ENCODE results near the gene SMTNL2. TPM values are rescaled to one million over a fixed set of nuclear protein-coding genes. Genes with fewer than 3 reads are reported as not detected.
A peak's percentile ranks its signal among the peaks of the same experiment; 100 is the strongest.
"Not testable (repeated sequence)": the region's sequence is repeated elsewhere in the genome, so short reads cannot be mapped to it uniquely, and the experiment has no call there.

SMTNL2 gene
- total RNA-seq, 1 donor: not detected

- Histone ChIP-seq H3K9me3 (ENCODE audit: low read depth, low read length) (no peaks in the 10 kb centered on the region), H3K27ac (ENCODE audit: low read depth, low read length) (no peak overlapping the region), H2AFZ (ENCODE audit: low read length) (no peak overlapping the region), H3K79me2 (ENCODE audit: insufficient read depth, low read length) (no peaks in the 10 kb centered on the region), H4K20me1 (ENCODE audit: insufficient read depth, low read length) (no peaks in the 10 kb centered on the region), H3K4me1 (ENCODE audit: insufficient read depth, low read length) (no peaks in the 10 kb centered on the region), H3K27me3 (ENCODE audit: insufficient read depth, low read length) (peaks cover 48% of the 10 kb centered on the region), H3K4me2 (ENCODE audit: insufficient read depth, low read length) (no peak overlapping the region), H3K4me3 (ENCODE audit: insufficient read depth, low read length) (no peak overlapping the region), H3K36me3 (ENCODE audit: insufficient read depth, low read length) (no peaks in the 10 kb centered on the region)
- peak; percentile 69 for DNase-seq (ENCODE audit: insufficient read length, low spot score, missing footprints)
- no peak for TF ChIP-seq CTCF (IDR thresholded peaks at IDR 0.05; ENCODE audit: extremely low read depth, low read depth, low read length)
These were observed 52.3 kb downstream of the SMTNL2 start for GRCh38 chr17:4636474-4637100.

DNA sequence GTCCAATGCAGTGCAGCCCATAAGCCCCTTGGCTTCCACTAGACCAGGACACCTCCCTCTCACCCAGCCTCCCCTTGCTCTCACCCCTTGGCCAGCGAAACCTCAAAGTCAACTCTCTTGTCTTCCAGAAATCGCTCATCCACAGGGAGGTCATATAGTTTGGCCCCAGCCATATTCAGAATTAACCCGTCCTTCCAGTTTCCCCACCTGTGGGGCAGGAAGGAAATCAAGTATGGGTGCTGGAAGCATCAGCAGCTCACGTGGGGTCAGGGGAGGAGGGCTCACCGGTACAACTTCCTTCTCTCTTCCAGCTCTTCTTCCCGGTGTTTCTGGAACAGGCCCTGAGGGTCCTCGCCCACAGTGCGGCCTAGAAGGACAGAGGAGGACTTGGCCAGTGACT, 54.4 kb downstream of the SMTNL2 start:
- H3K27ac ChIP-seq (ENCODE audit: low read depth, low read length); H3K4me2 ChIP-seq (ENCODE audit: insufficient read depth, low read length): not testable (repeated sequence)

DNA sequence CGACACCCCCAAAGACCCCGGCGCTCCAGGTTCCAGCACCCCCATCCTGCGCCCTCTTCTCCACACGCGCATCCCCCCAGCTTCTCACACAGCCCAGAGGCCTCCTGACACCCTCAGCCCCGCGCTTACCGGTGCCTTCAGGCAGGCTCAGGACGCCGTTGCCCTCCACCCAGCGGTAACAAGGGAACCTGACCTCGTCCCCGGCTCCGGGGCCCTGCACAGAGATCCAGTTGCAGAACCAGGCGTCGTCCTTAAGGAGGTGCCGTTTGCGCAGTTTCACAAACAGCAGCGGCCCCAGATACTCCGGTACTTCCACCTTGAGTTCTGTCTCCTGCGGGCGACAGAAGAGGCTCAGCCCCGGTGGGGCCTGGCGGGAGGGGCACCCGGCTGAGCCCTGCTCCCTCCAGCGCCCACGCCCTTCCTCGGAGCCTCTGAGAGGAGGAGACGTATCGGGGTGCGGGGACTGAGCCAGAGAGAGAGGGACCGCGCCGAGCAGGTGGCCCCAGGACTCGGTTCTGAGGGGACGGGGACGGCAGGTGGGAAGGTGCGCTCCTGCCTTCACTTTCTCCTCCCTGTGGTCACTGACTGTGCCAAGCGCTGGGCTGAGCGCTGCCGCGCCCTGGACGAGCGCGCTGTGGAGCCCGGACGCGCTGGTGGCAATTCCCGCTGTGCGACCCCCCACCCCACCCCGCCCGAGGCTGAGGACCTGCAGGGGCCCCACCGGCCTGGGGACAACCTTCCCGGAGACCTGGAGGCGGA, 55.2 kb downstream of the SMTNL2 start:
- H4K20me1 ChIP-seq (ENCODE audit: insufficient read depth, low read length); H3K36me3 ChIP-seq (ENCODE audit: insufficient read depth, low read length); DNase-seq (ENCODE audit: insufficient read length, low spot score, missing footprints); H3K9me3 ChIP-seq (ENCODE audit: low read depth, low read length); H3K79me2 ChIP-seq (ENCODE audit: insufficient read depth, low read length); H2AFZ ChIP-seq (ENCODE audit: low read length); H3K4me3 ChIP-seq (ENCODE audit: insufficient read depth, low read length); H3K4me1 ChIP-seq (ENCODE audit: insufficient read depth, low read length); H3K27ac ChIP-seq (ENCODE audit: low read depth, low read length); H3K4me2 ChIP-seq (ENCODE audit: insufficient read depth, low read length): not testable (repeated sequence)
- peaks cover 74% of the 10 kb centered on the region for H3K27me3 ChIP-seq (ENCODE audit: insufficient read depth, low read length)

More for the DNA sequence above, 54.4 kb downstream of the SMTNL2 start:
- H2AFZ ChIP-seq (ENCODE audit: low read length); H3K36me3 ChIP-seq (ENCODE audit: insufficient read depth, low read length); DNase-seq (ENCODE audit: insufficient read length, low spot score, missing footprints); H3K4me3 ChIP-seq (ENCODE audit: insufficient read depth, low read length); H3K79me2 ChIP-seq (ENCODE audit: insufficient read depth, low read length); H3K4me1 ChIP-seq (ENCODE audit: insufficient read depth, low read length); H4K20me1 ChIP-seq (ENCODE audit: insufficient read depth, low read length); H3K9me3 ChIP-seq (ENCODE audit: low read depth, low read length): not testable (repeated sequence)
- peaks cover 68% of the 10 kb centered on the region for H3K27me3 ChIP-seq (ENCODE audit: insufficient read depth, low read length)

- not testable (repeated sequence) for H3K36me3 ChIP-seq (ENCODE audit: insufficient read depth, low read length); H4K20me1 ChIP-seq (ENCODE audit: insufficient read depth, low read length); H3K4me3 ChIP-seq (ENCODE audit: insufficient read depth, low read length); H2AFZ ChIP-seq (ENCODE audit: low read length); DNase-seq (ENCODE audit: insufficient read length, low spot score, missing footprints); H3K4me2 ChIP-seq (ENCODE audit: insufficient read depth, low read length); H3K27ac ChIP-seq (ENCODE audit: low read depth, low read length); H3K4me1 ChIP-seq (ENCODE audit: insufficient read depth, low read length); H3K9me3 ChIP-seq (ENCODE audit: low read depth, low read length); H3K79me2 ChIP-seq (ENCODE audit: insufficient read depth, low read length)
- H3K27me3 ChIP-seq (ENCODE audit: insufficient read depth, low read length): peaks cover 81% of the 10 kb centered on the region
These were observed 56.4 kb downstream of the SMTNL2 start for GRCh38 chr17:4640569-4641188.

- no peaks in the 10 kb centered on the region for H3K4me1 ChIP-seq (ENCODE audit: insufficient read depth, low read length)
- no peaks in the 10 kb centered on the region for H4K20me1 ChIP-seq (ENCODE audit: insufficient read depth, low read length)
- no peaks in the 10 kb centered on the region for H3K79me2 ChIP-seq (ENCODE audit: insufficient read depth, low read length)
- peak; percentile 67 for DNase-seq (ENCODE audit: insufficient read length, low spot score, missing footprints)
- no peak within 1 kb of the TSS for H3K4me2 ChIP-seq (ENCODE audit: insufficient read depth, low read length)
- no peak for TF ChIP-seq CTCF (IDR thresholded peaks at IDR 0.05; ENCODE audit: extremely low read depth, low read depth, low read length)
- no peaks in the 10 kb centered on the region for H3K9me3 ChIP-seq (ENCODE audit: low read depth, low read length)
- H3K4me3 ChIP-seq (ENCODE audit: insufficient read depth, low read length): no peak within 1 kb of the TSS
- H2AFZ ChIP-seq (ENCODE audit: low read length): no peak within 1 kb of the TSS
- peaks cover 74% of the 10 kb centered on the region for H3K27me3 ChIP-seq (ENCODE audit: insufficient read depth, low read length)
- no peaks in the 10 kb centered on the region for H3K36me3 ChIP-seq (ENCODE audit: insufficient read depth, low read length)
- no peak within 1 kb of the TSS for H3K27ac ChIP-seq (ENCODE audit: low read depth, low read length)
These were observed 57.2 kb downstream of the SMTNL2 start, which contains the start of gene ALOX15 for GRCh38 chr17:4641297-4642195. TSS of gene ALOX15 (minus strand) at chr17:4641678. CDS start at chr17:4641651, 27 bp downstream.

Measured in osteoblast (primary cell).